ENCODE data around the gene PKNOX2. TPM values are rescaled to one million over a fixed set of nuclear protein-coding genes. Genes with fewer than 3 reads are reported as not detected.

PKNOX2 gene
- total RNA-seq, 1 donor from 2014 or later, result 3.4 TPM

- no peak for DNase-seq (ENCODE audit: extremely low spot score in 2 of 2)
- no peaks in the 10 kb centered on the region for H3K9me3 ChIP-seq
- no peak overlapping the region for H3K27ac ChIP-seq
- no peak for TF ChIP-seq POLR2A (IDR thresholded peaks at IDR 0.05)
- TF ChIP-seq CTCF (IDR thresholded peaks at IDR 0.05), result no peak
- TF ChIP-seq POLR2AphosphoS5 (IDR thresholded peaks at IDR 0.05; ENCODE audit: insufficient read depth in 1 of 2, low read depth in 1 of 2), result no peak
- H3K27me3 ChIP-seq, result no peaks in the 10 kb centered on the region
- no peak overlapping the region for H3K4me3 ChIP-seq
- intact Hi-C loops (cut with DNase I), result no loop called here
- no peaks in the 10 kb centered on the region for H3K36me3 ChIP-seq
- H3K4me1 ChIP-seq, result no peaks in the 10 kb centered on the region
Measured at GRCh38 chr11:125257190-125257579, 92.6 kb downstream of the PKNOX2 start.

GRCh38 chr11:125257751-125258150, 93.2 kb downstream of the PKNOX2 start:
- Histone ChIP-seq H3K27ac (no peak overlapping the region), H3K9me3 (no peaks in the 10 kb centered on the region), H3K36me3 (no peaks in the 10 kb centered on the region), H3K4me1 (peaks cover 5% of the 10 kb centered on the region), H3K27me3 (no peaks in the 10 kb centered on the region), H3K4me3 (no peak overlapping the region)
- intact Hi-C loops (cut with DNase I), result no loop called here
- no peak for DNase-seq (ENCODE audit: extremely low spot score in 2 of 2)
- no peak for TF ChIP-seq CTCF (IDR thresholded peaks at IDR 0.05)
- no peak for TF ChIP-seq POLR2AphosphoS5 (IDR thresholded peaks at IDR 0.05; ENCODE audit: insufficient read depth in 1 of 2, low read depth in 1 of 2)
- no peak for TF ChIP-seq POLR2A (IDR thresholded peaks at IDR 0.05)

GRCh38 chr11:125258291-125259032, 93.9 kb downstream of the PKNOX2 start:
- Histone ChIP-seq H3K27ac (no peak overlapping the region), H3K36me3 (no peaks in the 10 kb centered on the region), H3K27me3 (no peaks in the 10 kb centered on the region), H3K4me3 (no peak overlapping the region), H3K9me3 (no peaks in the 10 kb centered on the region), H3K4me1 (peaks cover 12% of the 10 kb centered on the region)
- no peak for TF ChIP-seq POLR2AphosphoS5 (IDR thresholded peaks at IDR 0.05; ENCODE audit: insufficient read depth in 1 of 2, low read depth in 1 of 2)
- no peak for TF ChIP-seq POLR2A (IDR thresholded peaks at IDR 0.05)
- no peak for TF ChIP-seq CTCF (IDR thresholded peaks at IDR 0.05)
- intact Hi-C loops (cut with DNase I), result no loop called here
- DNase-seq (ENCODE audit: extremely low spot score in 2 of 2), result no peak

GRCh38 chr11:125261588-125261987, 97.0 kb downstream of the PKNOX2 start:
- intact Hi-C loops (cut with DNase I), result no loop called here
- no peak for TF ChIP-seq CTCF (IDR thresholded peaks at IDR 0.05)
- TF ChIP-seq POLR2A (IDR thresholded peaks at IDR 0.05), result no peak
- TF ChIP-seq POLR2AphosphoS5 (IDR thresholded peaks at IDR 0.05; ENCODE audit: insufficient read depth in 1 of 2, low read depth in 1 of 2), result no peak
- no peak overlapping the region for H3K27ac ChIP-seq
- H3K9me3 ChIP-seq, result no peaks in the 10 kb centered on the region
- H3K4me1 ChIP-seq, result peaks cover 22% of the 10 kb centered on the region
- no peaks in the 10 kb centered on the region for H3K27me3 ChIP-seq
- H3K4me3 ChIP-seq, result no peak overlapping the region
- DNase-seq (ENCODE audit: extremely low spot score in 2 of 2), result no peak
- H3K36me3 ChIP-seq, result no peaks in the 10 kb centered on the region

DNA sequence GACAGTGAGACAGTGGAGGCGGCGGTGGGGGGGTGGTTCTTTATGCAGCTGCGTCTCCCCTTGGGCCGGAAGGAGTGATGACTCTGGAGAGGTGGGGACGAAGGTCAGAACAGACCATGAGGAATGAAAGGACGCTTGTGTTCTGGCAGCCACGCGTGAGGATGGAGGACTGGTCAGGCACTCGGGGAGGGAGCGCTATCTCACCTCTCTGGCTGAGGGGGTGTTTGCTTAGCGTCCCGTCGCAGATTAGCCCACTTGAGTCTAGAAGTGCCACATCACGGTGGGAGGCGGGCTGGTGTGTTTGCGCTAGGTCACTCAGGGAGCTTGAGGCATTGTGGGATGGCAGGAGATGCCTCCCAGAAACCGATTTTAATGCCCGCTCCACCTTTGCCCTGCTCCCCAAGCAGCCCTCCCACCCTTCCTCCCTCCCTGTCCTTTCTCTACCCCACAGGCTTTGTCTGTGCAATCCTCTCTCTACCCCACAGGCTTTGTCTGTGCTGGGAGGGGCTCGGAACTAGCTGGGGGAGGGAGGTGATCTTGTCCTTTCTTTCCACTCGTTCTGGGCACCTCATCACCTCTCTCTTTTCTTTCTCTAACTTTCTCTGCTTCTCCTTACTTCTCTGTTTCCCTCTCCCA, 97.8 kb downstream of the PKNOX2 start:
- no peak for TF ChIP-seq CTCF (IDR thresholded peaks at IDR 0.05)
- no peak for TF ChIP-seq POLR2AphosphoS5 (IDR thresholded peaks at IDR 0.05; ENCODE audit: insufficient read depth in 1 of 2, low read depth in 1 of 2)
- TF ChIP-seq POLR2A (IDR thresholded peaks at IDR 0.05), result no peak
- Histone ChIP-seq H3K4me3 (no peak overlapping the region), H3K36me3 (no peaks in the 10 kb centered on the region), H3K4me1 (peaks cover 22% of the 10 kb centered on the region), H3K9me3 (no peaks in the 10 kb centered on the region), H3K27me3 (no peaks in the 10 kb centered on the region), H3K27ac (no peak overlapping the region)
- intact Hi-C loops (cut with DNase I), result no loop called here
- no peak for DNase-seq (ENCODE audit: extremely low spot score in 2 of 2)

All from vagina (tissue), 2 donors.